HG03575 (cell line): ENCODE data around the gene CNTRL.

Source experiments
- ATAC-seq: cut with Tn5 transposase; IDR thresholded peaks from one replicate; pipeline ENCODE4 v1.9.1; 2021; ENCODE audit not compliant: unreplicated experiment, insufficient number of reproducible peaks, low FRiP score; ENCODE audit errors: extremely low read depth

Gene CNTRL

DNA sequence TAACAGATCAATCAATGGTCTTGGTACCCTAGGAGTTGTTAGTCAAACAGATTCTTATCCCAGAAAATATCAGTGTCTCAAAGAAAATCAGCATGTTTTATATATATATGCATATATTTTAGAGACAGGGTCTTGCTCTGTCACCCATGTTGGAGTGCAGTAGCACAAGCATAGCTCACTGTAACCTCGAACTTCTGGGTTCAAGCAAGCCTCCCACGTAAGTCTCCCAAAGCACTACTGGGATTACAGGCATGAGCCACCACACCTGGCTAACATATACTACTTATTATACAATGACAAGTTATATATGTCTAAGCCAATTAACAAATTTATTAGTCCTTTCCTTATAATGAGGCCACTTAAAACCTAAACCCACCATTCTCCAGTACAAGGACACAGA lies 116.5 kb downstream of the CNTRL start:
- ATAC-seq, result no peak

GRCh38 chr9:121192518-121192917 lies 117.8 kb downstream of the CNTRL start:
- no peak for ATAC-seq

GRCh38 chr9:121192959-121193640 lies 118.3 kb downstream of the CNTRL start:
- ATAC-seq, result no peak

- no peak for ATAC-seq
Observed at GRCh38 chr9:121194730-121195129, 120.0 kb downstream of the CNTRL start.

GRCh38 chr9:121196389-121196788 lies 121.6 kb downstream of the CNTRL start:
- ATAC-seq, result no peak

DNA sequence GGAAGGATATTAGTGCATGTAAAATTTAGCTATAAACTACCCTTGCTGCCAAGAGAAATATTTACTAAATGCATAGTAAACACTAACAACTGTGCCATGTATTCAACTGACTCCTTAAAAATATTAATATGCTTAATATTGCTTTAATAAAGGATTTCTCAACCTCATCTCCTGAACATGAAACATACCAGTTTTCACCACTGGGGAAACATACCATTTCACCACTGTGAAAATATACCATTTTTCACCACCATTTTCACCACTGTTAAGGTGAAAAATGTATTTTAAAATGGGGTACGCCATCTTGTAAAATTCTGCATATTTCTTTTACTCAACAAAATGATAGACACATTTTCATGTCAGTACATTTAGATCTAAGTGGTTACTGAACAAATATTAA lies 122.4 kb downstream of the CNTRL start:
- ATAC-seq, result no peak

DNA sequence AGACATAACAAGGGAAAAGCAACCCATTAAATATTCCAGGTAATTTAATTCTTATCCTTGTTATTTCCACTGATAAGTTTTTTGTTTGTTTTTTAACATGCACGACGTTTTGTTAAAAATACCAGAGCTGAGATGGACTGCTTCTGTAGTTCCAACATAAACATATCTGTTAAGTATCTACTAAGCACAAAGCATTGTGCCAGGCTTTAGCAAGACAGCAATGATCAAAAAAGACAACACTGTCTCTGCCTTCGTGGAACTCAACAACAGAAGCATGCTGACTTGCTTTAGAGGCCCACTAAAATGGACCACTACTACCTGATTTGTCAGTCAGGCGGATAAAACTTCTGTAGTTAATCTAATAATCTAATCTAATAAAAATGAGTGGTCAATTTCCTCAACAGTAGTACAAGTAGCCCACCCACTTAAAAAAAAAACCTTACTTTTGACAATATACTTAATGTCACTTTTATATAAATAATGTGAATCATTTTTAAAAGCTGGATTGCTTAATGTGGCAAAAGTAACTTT lies 123.8 kb downstream of the CNTRL start:
- ATAC-seq, result no peak

GRCh38 chr9:121199921-121200320 lies 125.2 kb downstream of the CNTRL start:
- no peak for ATAC-seq

DNA sequence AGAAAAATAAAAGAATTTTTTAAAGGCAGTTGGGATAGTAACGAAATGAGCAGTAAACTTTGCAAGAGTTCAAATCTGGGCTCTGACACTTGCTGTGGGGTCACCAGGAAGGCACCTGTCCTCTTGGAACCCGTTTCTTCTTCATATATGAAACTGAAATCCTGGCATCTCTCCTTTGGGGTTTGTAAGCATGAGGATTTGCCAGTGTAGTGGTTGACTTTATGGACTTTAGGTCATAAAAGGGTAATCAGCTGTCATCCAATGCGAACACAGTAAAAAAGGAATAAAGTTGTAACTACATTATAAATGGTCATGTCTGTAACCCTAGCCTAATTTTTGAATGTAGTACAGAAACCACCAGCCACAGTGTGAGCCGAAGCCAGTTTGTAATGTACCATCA lies 125.6 kb downstream of the CNTRL start:
- no peak for ATAC-seq

GRCh38 chr9:121201045-121201737 lies 126.4 kb downstream of the CNTRL start:
- no peak for ATAC-seq

GRCh38 chr9:121201738-121202533 lies 127.2 kb downstream of the CNTRL start, which contains the start of gene RAB14:
RAB14 (minus strand) TSS chr9:121201869; CDS start chr9:121193412, 8,457 bp downstream.
- peak; percentile 45 for ATAC-seq

GRCh38 chr9:121204121-121204520 lies 129.4 kb downstream of the CNTRL start:
- ATAC-seq, result no peak

GRCh38 chr9:121204611-121205010 lies 129.9 kb downstream of the CNTRL start:
- no peak for ATAC-seq

DNA sequence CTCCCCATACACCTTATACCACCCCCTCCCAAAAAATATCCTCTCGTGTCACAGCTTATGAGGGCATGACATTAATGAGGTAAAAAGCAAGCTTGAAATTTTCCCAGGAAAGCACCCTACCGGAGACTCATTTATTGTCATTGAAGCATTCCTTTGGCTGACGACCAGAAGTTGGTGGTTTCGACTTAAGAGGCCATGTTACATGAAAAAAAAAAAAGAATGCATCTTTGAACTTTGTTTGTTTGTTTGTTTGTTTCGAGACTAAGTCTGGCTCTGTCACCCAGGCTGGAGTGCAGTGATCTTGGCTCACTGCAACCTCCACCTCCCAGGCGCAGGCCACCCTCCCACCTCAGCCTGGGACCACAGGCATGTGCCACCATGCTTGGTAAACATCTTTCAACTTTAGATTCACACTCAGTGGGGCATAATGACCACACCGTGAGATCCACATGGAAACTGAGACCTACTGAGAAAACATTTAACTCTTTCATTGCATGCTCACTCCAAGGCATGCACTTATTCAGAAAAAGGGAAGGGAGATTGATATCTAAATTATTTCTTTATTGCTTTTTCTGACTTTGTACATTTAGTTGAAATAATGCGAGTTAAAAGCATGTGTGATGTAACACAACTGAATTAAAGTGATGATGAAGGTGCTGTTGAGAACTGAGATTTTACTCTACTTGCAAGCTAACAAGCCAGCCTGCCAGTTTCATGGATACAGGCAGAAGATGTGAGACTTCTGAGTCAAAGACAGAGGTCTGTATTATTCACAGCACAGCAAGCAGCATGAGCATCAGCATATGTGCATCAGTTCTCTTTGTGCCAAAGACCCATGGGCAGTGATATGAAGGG lies 132.0 kb downstream of the CNTRL start:
- no peak for ATAC-seq

DNA sequence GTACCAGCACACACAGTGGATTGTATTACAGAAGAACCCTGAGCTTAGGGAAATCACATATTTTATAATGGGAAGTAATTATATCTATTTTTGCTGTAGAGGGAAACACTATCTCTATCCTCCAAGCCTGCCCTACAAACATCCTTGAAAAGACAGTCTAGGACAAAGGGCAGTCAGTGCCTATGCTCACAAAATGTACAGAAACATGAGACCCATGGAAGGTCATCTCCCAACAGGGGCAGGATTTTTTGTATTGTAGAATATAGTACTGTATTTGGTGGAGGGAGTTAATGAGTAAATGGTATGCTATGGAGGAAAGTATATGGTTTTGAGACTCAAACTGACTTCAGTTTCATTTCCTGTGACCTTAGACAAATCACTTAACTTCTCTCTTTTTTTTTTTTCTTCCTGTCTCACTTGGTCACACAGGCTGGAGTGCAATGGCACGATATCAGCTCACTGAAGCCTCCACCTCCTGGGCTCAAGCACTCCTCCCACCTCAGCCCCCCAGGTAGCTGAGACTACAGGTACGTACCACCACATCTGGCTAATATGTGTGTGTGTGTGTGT lies 132.7 kb downstream of the CNTRL start:
- ATAC-seq, result peak; percentile 72

GRCh38 chr9:121210536-121210935 lies 135.8 kb downstream of the CNTRL start:
- no peak for ATAC-seq

DNA sequence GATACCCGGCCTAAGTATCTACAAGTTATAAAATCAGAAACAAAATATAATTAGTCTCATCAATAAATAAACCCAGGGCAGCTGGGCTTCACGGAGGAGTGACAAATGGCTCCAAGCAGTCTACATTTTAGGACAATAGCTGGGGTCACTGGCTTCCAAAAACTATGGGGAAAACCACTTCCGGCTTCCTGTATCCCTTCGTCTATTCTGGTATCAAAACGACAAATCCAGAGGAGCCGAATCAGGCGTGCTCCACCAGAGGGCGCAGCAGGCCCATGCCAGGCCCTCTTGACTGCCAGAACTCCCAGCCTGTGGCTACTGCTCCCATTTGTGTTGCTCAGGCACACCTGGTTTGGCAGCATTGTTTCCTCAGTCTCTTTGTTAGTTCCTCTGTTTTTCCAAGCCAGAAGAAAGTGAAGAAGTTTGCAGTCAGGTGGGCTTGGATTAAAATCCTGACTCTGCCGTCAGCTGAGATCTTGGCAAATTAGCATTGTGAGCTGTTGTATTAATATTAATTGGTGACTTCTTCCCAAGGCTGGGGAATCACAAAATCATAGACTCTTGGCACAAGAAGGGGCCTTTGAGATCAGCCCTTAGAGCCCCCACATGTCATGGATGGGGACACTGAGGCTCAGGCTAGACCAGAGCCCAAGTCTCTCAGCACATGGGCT lies 138.5 kb downstream of the CNTRL start:
- ATAC-seq, result no peak

DNA sequence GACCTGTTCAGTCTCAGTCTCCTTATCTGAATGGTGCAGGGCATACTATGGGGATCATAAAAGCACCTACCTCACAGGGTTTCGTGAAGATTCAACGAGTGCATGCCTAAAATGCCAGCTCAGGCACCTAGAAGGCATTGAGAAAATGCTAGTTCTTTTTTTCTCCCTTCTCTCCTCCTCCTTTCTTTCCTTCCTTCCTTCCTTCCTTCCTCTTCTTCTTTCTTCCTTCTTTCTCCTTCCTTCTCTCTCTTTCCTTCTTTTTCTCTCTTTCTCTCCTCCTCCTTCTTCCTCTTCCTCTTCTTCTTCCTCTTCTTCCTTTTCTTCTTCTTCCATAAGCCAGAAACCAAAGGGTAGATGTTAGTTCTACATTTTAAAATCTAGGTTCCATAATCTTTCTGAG lies 139.2 kb downstream of the CNTRL start:
- no peak for ATAC-seq
